HG03521 (cell line): ENCODE results near the gene KCNAB2.

Source experiments
- ATAC-seq: cut with Tn5 transposase; IDR thresholded peaks from one replicate; pipeline ENCODE4 v1.9.1; 2021; ENCODE audit warnings: mild to moderate bottlenecking, moderate library complexity; ENCODE audit not compliant: unreplicated experiment

KCNAB2 gene

GRCh38 chr1:6106321-6106731 lies 60.6 kb downstream of the KCNAB2 start:
- no peak for ATAC-seq

GRCh38 chr1:6106977-6107376 lies 61.3 kb downstream of the KCNAB2 start:
- no peak for ATAC-seq

GRCh38 chr1:6107409-6108356 lies 62.0 kb downstream of the KCNAB2 start:
- ATAC-seq: no peak

GRCh38 chr1:6108476-6108875 lies 62.8 kb downstream of the KCNAB2 start:
- no peak for ATAC-seq

- ATAC-seq: no peak
These were observed 63.4 kb downstream of the KCNAB2 start for GRCh38 chr1:6108937-6109614.

- ATAC-seq: no peak
These were observed 64.0 kb downstream of the KCNAB2 start for GRCh38 chr1:6109688-6110087.

GRCh38 chr1:6110326-6110725 lies 64.6 kb downstream of the KCNAB2 start:
- no peak for ATAC-seq

GRCh38 chr1:6111571-6111970 lies 65.9 kb downstream of the KCNAB2 start:
- ATAC-seq: no peak

GRCh38 chr1:6111991-6112689 lies 66.5 kb downstream of the KCNAB2 start:
- ATAC-seq: no peak

GRCh38 chr1:6112690-6113005 lies 67.0 kb downstream of the KCNAB2 start:
- no peak for ATAC-seq

- ATAC-seq: no peak
These were observed 67.4 kb downstream of the KCNAB2 start for GRCh38 chr1:6113116-6113515.

- ATAC-seq: no peak
These were observed 68.1 kb downstream of the KCNAB2 start for GRCh38 chr1:6113745-6114144.

GRCh38 chr1:6116137-6116536 lies 70.4 kb downstream of the KCNAB2 start:
- ATAC-seq: no peak

- ATAC-seq: no peak
These were observed 71.4 kb downstream of the KCNAB2 start for GRCh38 chr1:6117064-6117463.

GRCh38 chr1:6117624-6118023 lies 71.9 kb downstream of the KCNAB2 start:
- no peak for ATAC-seq

- ATAC-seq: no peak
These were observed 72.7 kb downstream of the KCNAB2 start for GRCh38 chr1:6118415-6118814.

GRCh38 chr1:6121021-6121421 lies 75.3 kb downstream of the KCNAB2 start:
- no peak for ATAC-seq

GRCh38 chr1:6121651-6122370 lies 76.1 kb downstream of the KCNAB2 start:
- no peak for ATAC-seq

- ATAC-seq: no peak
These were observed 77.4 kb downstream of the KCNAB2 start for GRCh38 chr1:6123083-6123482.

- no peak for ATAC-seq
These were observed 78.1 kb downstream of the KCNAB2 start for GRCh38 chr1:6123816-6124215.

GRCh38 chr1:6124341-6124740 lies 78.7 kb downstream of the KCNAB2 start:
- no peak for ATAC-seq
